ENCODE data around the gene PGAP3.

Gene PGAP3

GRCh38 chr17:39663688-39664580 lies 23.9 kb downstream of the PGAP3 start:
- ATAC-seq: no peak
- Mint-ChIP-seq H3K9me3 (no peaks in the 10 kb centered on the region), H3K4me3 (no peak overlapping the region), H3K27ac (no peak overlapping the region), H3K36me3 (peaks cover 25% of the 10 kb centered on the region), H3K27me3 (peaks cover 33% of the 10 kb centered on the region), H3K4me1 (peaks cover 51% of the 10 kb centered on the region)

GRCh38 chr17:39663340-39663687 lies 24.5 kb downstream of the PGAP3 start:
- Mint-ChIP-seq H3K4me3 (no peak overlapping the region), H3K27ac (no peak overlapping the region), H3K36me3 (peaks cover 31% of the 10 kb centered on the region), H3K9me3 (no peaks in the 10 kb centered on the region), H3K4me1 (peaks cover 51% of the 10 kb centered on the region), H3K27me3 (peaks cover 27% of the 10 kb centered on the region)
- no peak for ATAC-seq

GRCh38 chr17:39662551-39663339 lies 25.1 kb downstream of the PGAP3 start:
- Mint-ChIP-seq H3K4me3 (no peak overlapping the region), H3K9me3 (no peaks in the 10 kb centered on the region), H3K4me1 (peaks cover 48% of the 10 kb centered on the region), H3K27me3 (peaks cover 21% of the 10 kb centered on the region), H3K36me3 (peaks cover 37% of the 10 kb centered on the region), H3K27ac (no peak overlapping the region)
- ATAC-seq: no peak

GRCh38 chr17:39661744-39662541 lies 25.9 kb downstream of the PGAP3 start:
- no peaks in the 10 kb centered on the region for H3K9me3 Mint-ChIP-seq
- no peak for ATAC-seq
- H3K4me3 Mint-ChIP-seq: no peak overlapping the region
- H3K4me1 Mint-ChIP-seq: peaks cover 42% of the 10 kb centered on the region
- H3K27ac Mint-ChIP-seq: no peak overlapping the region
- peaks cover 13% of the 10 kb centered on the region for H3K27me3 Mint-ChIP-seq
- H3K36me3 Mint-ChIP-seq: peaks cover 39% of the 10 kb centered on the region

DNA sequence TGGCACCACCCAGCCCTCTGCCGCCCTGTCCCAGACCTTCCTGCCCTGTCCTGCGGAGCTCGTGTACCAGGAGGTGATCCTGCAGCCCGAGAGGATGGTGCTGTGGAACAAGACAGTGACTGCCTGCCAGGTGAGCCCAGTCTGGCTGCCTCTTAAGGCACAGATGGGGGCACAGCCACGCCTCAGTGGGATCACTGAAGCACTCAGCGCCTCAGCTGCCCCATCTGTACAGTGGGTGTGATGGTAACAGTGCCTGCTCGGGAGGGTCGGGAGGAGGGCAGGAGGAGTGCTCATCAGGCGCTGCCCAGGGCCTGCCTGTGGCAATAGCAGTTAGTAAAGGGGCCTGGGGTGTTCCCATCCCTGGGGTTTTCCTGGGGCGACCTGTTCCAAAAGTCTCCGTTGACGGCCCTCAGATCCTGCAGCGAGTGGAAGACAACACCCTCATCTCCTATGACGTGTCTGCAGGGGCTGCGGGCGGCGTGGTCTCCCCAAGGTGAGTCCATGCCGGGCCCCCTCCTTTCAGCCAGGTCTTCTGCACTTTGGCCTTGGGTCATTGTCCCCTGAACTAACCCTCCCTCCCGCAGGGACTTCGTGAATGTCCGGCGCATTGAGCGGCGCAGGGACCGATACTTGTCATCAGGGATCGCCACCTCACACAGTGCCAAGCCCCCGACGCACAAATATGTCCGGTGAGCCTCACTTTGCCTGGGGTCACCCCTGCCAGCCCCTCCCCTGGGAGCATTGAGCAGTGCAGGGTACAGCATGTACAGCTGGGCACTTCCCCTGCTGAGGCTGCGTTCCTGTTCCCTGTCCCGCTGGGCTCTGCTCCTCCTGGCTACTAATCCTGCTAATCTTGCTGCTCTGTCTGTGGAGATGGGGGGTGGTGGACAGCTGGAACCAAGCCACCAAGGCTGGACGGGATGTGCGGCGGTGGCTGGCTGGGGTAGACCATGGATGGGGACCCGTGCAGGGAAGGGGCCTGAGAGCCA lies 27.2 kb downstream of the PGAP3 start:
- Mint-ChIP-seq H3K27ac (no peak overlapping the region), H3K9me3 (no peaks in the 10 kb centered on the region), H3K27me3 (peaks cover under 1% of the 10 kb centered on the region), H3K36me3 (peaks cover 45% of the 10 kb centered on the region), H3K4me3 (no peak overlapping the region), H3K4me1 (peaks cover 36% of the 10 kb centered on the region)
- no peak for ATAC-seq

GRCh38 chr17:39660011-39660360 lies 27.9 kb downstream of the PGAP3 start:
- Mint-ChIP-seq H3K27me3 (no peaks in the 10 kb centered on the region), H3K9me3 (no peaks in the 10 kb centered on the region), H3K4me1 (peaks cover 33% of the 10 kb centered on the region), H3K36me3 (peaks cover 51% of the 10 kb centered on the region), H3K27ac (peak overlapping the region; percentile 70), H3K4me3 (no peak overlapping the region)
- no peak for ATAC-seq

GRCh38 chr17:39659279-39660010 lies 28.4 kb downstream of the PGAP3 start:
- Mint-ChIP-seq H3K4me1 (peaks cover 28% of the 10 kb centered on the region), H3K4me3 (no peak overlapping the region), H3K27me3 (no peaks in the 10 kb centered on the region), H3K27ac (peak overlapping the region; percentile 70), H3K9me3 (no peaks in the 10 kb centered on the region), H3K36me3 (peaks cover 51% of the 10 kb centered on the region)
- ATAC-seq: peak; percentile 47

GRCh38 chr17:39658760-39659159 lies 29.1 kb downstream of the PGAP3 start:
- Mint-ChIP-seq H3K27ac (peak overlapping the region; percentile 70), H3K36me3 (peaks cover 51% of the 10 kb centered on the region), H3K4me1 (peaks cover 31% of the 10 kb centered on the region), H3K9me3 (no peaks in the 10 kb centered on the region), H3K27me3 (no peaks in the 10 kb centered on the region), H3K4me3 (no peak overlapping the region)
- no peak for ATAC-seq

DNA sequence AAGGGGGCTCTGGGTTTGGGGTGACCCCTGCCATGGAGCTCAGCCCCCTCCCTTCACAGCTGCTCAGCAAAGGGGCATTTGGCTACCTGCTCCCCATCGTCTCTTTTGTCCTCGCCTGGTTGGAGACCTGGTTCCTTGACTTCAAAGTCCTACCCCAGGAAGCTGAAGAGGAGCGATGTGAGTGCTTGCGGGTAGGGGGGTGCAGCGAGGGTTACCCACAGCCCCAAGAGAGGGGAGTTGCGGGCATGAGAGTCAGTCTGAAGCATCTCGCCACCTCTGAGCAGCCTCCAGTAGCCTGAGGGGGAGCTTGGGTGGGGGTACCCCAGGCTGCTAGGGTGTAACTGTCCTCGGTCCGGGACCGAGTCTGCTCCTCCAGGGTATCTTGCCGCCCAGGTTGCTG lies 29.5 kb downstream of the PGAP3 start:
- H3K27me3 Mint-ChIP-seq: no peaks in the 10 kb centered on the region
- peaks cover 51% of the 10 kb centered on the region for H3K36me3 Mint-ChIP-seq
- peaks cover 34% of the 10 kb centered on the region for H3K4me1 Mint-ChIP-seq
- no peak for ATAC-seq
- peak overlapping the region; percentile 70 for H3K27ac Mint-ChIP-seq
- no peaks in the 10 kb centered on the region for H3K9me3 Mint-ChIP-seq
- H3K4me3 Mint-ChIP-seq: no peak overlapping the region

DNA sequence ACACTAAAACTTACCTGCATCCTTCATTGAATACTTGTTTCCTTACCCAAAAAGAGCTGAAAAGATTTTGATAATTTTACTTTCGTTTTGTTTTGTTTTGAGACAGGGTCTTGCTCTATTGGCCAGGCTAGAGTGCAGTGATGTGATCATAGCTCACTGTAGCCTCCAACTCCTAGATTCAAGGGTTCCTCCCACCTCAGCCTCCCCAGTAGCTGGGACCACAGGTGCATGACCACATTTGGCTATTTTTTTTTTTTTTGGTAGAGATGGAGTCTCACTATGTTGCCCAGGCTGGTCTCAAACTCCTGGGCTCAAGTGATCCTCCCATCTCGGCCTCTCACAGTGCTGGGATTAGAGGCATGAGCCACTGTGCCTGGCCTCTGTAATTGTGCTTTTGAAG lies 32.8 kb downstream of the PGAP3 start:
- H3K4me1 Mint-ChIP-seq: peaks cover 44% of the 10 kb centered on the region
- H3K36me3 Mint-ChIP-seq: peaks cover 34% of the 10 kb centered on the region
- ATAC-seq: no peak
- no peaks in the 10 kb centered on the region for H3K27me3 Mint-ChIP-seq
- H3K9me3 Mint-ChIP-seq: no peaks in the 10 kb centered on the region
- no peak overlapping the region for H3K4me3 Mint-ChIP-seq
- H3K27ac Mint-ChIP-seq: no peak overlapping the region

GRCh38 chr17:39653662-39654331 lies 34.1 kb downstream of the PGAP3 start:
- H3K4me1 Mint-ChIP-seq: peaks cover 31% of the 10 kb centered on the region
- no peaks in the 10 kb centered on the region for H3K9me3 Mint-ChIP-seq
- H3K4me3 Mint-ChIP-seq: no peak overlapping the region
- peaks cover 31% of the 10 kb centered on the region for H3K36me3 Mint-ChIP-seq
- no peaks in the 10 kb centered on the region for H3K27me3 Mint-ChIP-seq
- no peak overlapping the region for H3K27ac Mint-ChIP-seq
- ATAC-seq: peak; percentile 54

GRCh38 chr17:39653316-39653661 lies 34.6 kb downstream of the PGAP3 start:
- Mint-ChIP-seq H3K4me3 (no peak overlapping the region), H3K36me3 (peaks cover 25% of the 10 kb centered on the region), H3K27ac (no peak overlapping the region), H3K4me1 (peaks cover 26% of the 10 kb centered on the region), H3K9me3 (no peaks in the 10 kb centered on the region), H3K27me3 (no peaks in the 10 kb centered on the region)
- ATAC-seq: no peak

DNA sequence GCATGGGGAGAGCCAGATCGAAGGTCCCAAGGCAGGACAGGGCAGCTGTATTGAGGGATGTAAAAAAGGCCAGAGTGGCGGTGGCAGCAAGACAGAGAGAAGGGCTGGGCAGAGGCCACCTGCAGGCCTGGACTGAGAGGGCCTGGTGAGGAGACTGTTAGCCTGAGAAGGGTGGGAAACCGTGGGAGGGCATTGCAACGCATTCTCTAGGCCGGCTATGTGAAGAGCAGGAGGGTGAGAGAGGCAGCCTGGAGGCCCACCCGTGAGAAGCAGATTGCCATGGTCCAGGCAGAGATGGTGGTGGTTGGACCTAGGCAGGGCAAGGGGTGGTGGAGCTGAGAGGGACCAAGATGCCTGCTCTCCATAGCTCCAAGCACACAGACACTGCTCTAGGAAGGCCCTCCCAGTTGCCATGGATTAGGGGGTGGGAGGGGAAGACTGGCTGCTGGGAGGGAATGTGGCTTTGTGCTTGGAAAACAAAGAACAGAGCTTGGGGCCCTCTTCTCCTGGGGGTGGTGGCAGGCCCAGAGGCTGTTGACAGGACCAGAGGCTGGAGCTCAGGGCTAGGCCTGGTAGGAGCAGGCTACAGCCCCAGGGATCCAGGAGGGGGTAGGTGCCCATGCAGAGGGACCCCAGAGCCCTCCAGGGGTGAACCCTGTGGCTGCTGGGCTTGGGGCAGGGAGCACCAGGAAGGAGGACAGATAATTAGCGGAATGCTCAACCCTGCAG lies 35.1 kb downstream of the PGAP3 start:
- H3K27ac Mint-ChIP-seq: peak overlapping the region; percentile 1
- ATAC-seq: no peak
- no peak overlapping the region for H3K4me3 Mint-ChIP-seq
- no peaks in the 10 kb centered on the region for H3K27me3 Mint-ChIP-seq
- H3K36me3 Mint-ChIP-seq: peaks cover 20% of the 10 kb centered on the region
- H3K9me3 Mint-ChIP-seq: no peaks in the 10 kb centered on the region
- H3K4me1 Mint-ChIP-seq: peaks cover 23% of the 10 kb centered on the region
